Jurkat, Clone E6-1 (cell line): ENCODE measurements around the gene CEP68.
A peak's percentile ranks its signal among the peaks of the same experiment; 100 is the strongest.

Experiments used
- DNase-seq: peaks from one replicate; pipeline ENCODE4 v3.0.0-alpha.2; 2011; ENCODE audit warnings: low read depth, low spot score
- H3K4me3 ChIP-seq: 2 replicates; pipeline ENCODE4 v1.5.1; 2011; ENCODE audit warnings: mild to moderate bottlenecking, low read length, control low read depth, moderate library complexity

The CEP68 gene

DNA sequence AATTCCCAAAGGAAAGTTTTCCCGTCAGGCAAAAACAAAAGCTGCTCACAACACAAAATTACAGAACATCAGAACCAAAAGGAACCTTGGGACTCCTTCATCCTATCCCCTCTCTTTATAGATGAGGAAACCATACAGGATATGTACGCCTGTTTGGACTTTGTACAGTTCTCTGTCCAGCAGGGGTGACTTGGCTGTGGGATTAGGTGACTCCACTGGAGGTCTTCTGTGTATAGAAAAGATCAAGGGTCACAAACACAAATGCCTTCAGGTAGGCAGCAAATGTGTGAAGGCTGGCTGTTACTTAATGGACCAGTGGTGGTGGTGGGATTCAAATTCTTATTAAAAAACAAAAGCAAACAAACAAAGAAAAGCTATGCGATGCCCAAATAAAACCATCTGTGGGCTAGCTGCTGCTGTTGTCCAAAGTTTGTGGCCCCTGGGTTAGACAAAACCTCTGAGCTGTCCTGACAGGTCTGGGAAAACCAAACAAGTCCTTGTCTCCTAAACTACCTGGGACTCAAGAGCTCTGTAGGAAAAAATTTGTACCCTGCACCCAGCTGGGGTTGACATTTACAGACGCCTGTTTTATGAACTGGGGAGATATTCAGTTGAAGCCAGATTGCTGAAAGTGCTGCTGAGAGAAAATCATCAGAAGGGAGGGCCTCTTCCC, 1.3 kb upstream of the CEP68 start:
- DNase-seq, result no peak
- H3K4me3 ChIP-seq, result peak overlapping the region; percentile 71

DNA sequence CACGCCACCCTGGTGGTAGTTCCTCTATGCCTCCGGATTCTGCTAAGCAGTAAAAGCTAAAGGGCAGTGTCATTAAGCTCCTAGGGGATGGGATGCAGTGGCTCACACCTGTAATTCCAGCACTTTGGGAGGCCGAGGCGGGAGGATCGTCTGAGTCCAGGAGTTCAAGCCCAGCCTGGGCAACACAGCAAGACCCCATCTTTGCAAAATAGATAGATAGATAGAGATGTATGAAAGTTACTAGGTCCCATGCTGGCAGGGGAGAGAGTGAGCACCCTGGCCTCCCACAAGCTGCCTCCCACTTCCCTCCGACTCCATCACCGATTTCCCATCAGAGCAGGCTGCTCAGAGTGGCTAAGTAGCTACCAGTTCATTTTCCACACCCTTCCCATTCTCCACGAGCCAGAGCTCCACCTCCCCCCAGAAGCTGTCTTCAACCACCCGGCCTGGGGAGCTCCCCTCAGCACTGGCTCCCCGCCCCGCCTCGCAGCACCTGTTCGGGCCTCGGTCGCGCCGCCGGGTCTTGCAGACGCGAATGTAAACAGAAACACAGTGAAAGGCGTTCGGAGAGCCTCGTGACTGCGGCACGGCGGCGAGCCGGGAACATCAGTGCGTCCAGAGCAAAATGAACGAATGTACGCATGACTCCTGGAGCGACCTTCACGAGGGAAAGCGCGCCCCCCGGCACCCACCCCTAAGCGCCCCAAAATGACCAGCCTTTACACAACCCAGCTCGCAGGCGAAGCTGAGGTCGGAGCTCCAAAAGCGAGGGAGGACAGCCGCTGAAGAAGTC, 598 bp upstream of the CEP68 start:
- no peak for DNase-seq
- H3K4me3 ChIP-seq, result peak overlapping the region; percentile 71

DNA sequence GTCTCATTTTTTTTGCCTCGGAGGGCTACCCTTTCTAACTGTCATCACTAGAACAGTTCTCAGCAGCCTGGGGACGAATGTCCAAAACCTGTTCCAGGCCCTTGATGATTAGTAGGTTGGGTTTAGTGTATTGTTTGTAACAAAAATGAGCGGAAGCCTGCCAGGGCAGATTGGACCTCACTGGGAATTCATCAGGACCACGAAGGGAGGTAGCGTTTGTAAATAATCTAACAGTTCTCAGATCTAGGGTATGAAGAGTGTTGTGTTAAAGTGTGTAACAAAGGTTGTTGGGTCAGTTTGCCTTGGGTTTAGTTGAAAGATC, 799 bp downstream of the CEP68 start:
- DNase-seq, result no peak
- peak overlapping the region; percentile 71 for H3K4me3 ChIP-seq

DNA sequence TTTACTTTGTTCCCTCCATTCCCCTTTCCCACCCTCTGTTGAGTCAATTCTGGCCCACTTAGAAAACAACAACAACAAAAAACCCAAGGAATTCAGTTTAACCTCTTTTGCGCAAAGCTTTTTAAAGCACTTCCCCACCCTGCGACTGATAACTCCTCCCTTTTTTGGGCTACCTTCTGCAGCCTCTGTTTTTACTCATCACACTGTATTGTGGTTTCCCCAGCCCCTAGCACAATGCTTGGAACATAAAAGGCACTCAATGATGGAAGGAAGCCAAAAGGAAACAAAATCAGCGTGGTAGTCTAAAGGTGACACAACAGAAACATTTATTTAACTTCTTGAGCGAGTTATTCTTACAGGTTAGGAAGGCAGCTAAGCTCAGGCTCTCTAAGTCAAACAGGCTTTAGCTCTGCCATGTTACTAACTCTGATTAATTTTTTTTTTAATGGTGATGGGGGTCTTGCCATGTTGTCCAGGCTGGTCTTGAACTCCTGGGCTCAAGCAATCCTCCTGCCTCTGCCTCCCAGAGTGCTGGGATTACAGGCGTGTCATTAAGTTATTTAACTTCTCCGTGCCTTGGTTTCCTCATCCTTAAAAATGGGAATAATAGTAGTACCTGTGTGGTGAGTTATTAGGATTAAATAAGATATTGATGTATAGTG, 1.3 kb downstream of the CEP68 start:
- peak overlapping the region; percentile 71 for H3K4me3 ChIP-seq
- peak; percentile 93 for DNase-seq

DNA sequence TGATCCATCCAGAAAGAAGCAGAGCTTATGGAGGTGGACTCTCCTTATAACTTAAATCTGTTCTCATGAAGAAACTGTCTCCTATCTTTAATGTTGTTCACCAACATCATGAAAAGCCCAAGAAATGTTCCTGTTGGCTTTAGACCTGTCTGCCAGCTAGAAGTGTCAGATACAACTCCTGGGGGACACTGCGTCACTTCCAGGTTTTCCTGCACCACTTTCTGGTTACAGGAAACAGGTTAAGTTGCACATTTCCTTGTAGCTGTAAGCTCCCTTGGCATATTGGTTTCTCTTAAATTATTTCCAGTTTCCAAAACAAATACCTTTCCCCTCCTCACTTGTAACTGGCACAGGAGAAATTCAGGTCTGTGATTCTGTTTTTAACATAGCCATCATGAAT, 2.9 kb downstream of the CEP68 start:
- DNase-seq, result no peak
- H3K4me3 ChIP-seq, result no peak overlapping the region

DNA sequence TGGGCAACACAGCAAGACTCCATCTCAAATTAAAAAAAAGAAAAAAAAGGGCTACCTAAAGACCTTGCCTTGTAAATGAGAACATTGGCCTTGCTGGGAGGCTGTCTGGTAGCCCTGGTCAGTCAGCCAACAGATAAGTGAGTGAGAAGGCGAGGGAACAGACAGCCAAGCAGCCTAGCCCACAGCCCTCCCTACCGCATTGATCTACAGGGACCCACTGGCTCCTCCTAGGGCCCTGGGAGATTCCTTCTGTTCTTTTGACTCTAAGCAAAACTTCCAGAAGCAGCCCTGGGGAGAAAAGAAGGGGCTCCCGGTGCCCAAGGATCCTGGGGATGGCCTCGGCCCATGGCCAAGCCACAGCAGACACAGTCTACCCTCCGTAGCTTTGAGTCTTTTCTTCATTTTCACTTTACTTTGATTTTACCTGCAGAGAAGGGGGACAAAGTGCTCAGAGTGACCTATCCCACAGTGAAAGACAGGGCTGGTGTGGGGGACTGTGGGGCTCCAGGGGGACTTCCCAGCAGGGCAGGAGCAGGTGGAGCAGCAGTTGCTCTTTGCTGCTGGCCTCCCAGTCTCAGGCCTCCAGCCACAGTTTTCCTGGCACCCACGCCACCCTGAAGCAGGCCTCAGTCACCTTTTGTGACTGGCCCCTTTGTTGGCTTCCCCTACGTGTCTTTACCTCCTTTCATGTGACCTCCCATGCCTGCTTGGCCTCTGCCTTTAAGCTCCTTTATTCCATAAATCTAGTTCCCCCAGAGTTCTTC, 5.1 kb downstream of the CEP68 start:
- H3K4me3 ChIP-seq, result no peak overlapping the region
- no peak for DNase-seq

DNA sequence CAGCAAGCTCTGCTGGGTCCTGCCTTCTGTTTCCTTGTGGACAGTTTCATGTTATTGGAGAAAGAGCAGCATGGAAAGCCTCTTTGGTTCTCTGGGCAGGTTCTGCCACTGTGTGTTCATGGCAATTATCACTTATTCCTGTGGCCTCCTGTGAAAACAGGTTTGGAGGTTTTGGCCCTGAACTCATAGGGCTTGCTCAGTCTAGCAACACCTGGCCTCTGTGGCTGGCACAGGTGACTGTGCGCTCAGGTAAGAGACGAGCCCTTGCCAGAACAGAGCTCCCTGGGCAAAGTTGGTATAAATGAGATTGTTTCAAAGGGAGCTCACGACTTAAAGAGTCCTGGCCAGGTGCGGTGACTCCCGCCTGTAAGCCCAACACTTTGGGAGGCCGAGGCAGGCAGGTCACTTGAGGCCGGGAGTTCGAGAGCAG, 5.7 kb downstream of the CEP68 start:
- no peak overlapping the region for H3K4me3 ChIP-seq
- no peak for DNase-seq

DNA sequence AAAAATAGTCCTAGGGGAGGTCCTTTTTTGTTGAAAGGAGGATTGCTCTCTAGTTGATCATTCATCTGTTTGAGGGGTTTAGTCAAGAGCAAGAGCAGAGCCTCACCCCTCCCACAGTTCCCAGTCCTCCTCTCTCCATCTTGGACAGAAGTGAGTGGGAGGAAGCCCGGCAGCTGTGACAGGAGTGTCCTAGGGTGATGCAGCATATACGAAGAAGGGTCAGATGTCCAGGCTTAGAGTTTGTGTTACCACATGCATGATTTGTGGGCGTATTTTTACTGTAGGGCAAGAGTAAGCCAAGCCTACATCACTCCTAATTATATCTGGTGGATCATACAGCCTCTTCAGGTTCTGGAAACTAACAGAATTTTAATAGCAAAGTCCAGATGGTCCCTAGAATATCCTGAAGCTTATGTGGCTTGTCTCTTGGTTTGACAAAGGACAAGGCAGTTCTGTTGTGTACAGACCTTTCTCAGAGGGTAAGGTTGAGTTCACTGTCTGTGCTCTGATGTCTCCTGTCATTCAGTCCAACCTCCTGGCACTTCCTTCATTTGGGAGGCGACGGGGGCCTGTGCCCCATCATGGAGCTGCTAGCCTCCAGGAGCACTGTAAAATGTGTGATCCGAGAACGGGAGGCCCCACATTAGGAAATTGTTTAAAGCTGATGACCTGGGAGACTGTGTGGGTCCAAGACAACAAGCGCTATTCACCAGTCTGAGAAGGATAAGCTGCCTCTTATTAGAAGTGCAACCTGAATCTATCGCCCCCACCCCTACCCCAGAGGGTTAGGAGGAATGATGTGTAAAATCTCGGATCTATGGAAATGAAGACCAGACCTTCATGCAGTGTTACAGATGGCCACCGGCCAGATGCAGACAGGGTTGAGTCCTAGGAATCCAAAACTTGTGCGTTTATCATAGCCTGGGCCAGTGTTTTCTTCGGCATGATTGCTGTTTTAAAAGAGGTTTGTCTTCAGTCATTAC, 6.9 kb downstream of the CEP68 start:
- DNase-seq, result no peak
- no peak overlapping the region for H3K4me3 ChIP-seq

DNA sequence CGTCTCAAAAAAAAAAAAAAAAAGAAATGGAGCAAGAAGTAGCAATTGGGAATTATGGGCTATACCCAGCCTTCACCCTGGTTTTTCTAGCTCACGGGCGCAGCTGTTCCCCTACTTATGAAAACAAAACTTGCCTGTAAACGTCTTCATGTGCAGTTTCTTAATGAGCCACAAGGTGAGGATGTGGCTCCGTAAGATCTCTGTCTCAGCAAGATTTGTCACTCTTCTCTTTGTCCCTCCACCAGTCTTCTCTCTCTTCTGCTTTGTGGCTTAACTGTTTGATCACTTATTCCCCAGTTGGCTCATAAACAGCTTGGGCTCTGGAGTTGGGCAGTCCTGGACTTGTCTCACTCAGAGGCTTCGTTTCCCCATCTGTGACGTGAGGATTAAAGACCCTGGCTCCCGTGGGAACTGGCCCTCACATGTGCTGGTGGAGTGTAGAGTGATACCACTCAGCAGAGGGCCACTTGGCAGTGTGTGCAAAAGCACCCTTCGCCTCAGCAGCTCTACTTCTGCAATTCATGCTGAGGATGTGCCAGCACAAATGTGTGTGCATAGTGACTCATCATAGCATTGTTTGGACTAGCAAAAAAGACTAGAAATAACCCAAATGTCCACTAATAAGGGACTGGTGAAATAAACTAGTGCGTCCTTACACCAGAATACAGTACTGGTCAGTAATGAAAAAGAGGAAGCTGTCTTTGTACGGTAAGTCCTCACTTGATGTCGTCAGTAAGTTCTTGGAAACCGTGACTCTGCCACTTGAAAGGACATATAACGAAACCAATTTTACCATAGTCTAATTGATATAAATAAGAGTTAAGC, 8.7 kb downstream of the CEP68 start:
- DNase-seq, result peak; percentile 88
- no peak overlapping the region for H3K4me3 ChIP-seq

DNA sequence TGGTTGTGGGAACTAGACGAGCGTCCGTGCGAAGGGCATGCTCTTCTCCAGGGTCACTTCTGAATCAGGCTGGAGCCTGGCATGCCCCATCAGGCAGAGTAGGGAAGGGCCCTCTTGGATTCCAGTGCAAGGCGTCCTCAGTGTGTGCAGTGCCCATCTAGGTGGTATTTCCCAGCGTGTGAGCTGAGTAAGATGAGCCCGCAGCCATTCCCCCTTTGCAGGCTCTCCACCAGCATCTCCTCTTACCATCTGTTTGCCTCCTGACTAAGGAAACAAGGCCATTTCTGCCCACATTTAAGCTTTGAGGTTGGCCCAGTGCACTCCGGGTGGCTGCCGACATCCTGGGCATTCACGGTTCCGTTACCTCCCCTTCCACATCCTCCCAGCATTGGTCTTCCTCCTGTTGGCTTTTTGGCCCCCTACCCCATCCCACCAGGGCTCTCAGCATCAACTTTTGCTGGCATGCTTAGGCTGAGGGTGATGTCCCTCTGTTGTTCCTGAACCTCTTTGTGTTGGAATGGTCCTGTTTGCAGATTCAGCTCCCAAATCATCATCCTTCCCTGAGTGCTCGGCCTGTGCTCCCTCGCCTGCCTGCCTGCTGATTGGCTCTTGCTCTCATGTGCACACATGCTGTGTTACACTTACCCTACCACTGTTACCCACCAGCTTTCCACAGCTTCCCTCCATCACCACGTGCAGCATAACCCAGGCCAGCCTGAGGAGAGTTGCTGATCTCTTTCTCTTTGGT, 11.8 kb downstream of the CEP68 start:
- peak overlapping the region; percentile 11 for H3K4me3 ChIP-seq
- DNase-seq, result peak; percentile 77

DNA sequence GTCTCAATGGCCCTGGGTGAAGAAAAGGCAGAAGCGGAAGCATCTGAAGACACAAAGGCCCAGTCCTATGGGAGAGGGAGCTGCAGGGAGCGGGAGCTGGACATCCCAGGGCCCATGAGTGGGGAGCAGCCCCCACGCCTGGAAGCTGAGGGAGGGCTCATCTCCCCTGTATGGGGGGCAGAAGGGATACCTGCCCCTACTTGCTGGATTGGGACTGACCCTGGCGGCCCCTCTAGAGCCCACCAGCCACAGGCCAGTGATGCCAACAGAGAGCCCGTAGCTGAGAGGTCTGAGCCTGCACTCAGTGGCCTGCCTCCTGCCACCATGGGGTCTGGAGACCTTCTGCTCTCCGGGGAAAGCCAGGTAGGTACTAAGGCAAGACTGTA, 13.2 kb downstream of the CEP68 start:
- no peak overlapping the region for H3K4me3 ChIP-seq
- no peak for DNase-seq

DNA sequence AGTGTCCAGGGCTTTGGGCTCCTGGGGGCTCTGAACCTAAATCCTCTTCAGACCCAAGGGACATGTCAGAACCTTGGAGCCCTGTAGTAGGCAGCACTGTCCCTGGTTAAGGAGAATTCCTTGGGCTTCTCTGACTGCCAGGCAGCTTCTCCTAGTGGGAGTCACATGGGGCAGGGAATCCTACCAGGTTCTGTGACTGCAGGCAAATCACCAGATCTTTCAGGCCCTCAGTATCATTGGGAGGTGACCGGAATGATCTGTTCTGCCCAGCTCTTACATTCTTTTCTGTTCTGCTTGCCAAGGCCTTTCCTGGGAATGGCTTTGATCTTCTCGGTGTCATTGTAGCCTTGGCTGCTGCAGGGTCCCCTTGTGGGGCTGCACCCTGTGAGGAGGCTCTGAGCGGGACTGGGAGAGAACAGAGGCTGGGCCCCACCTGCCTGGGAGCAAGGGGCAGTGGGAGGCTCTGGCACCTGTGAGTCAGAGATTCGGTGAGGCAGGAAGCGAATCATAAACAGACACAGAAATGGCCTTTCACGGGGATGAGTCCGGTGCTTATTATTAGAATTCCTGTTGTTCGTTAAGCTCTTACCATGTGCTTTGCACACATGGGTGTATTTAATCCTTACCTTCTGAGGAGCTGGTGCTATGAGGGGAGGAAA, 14.1 kb downstream of the CEP68 start:
- H3K4me3 ChIP-seq, result no peak overlapping the region
- DNase-seq, result no peak

DNA sequence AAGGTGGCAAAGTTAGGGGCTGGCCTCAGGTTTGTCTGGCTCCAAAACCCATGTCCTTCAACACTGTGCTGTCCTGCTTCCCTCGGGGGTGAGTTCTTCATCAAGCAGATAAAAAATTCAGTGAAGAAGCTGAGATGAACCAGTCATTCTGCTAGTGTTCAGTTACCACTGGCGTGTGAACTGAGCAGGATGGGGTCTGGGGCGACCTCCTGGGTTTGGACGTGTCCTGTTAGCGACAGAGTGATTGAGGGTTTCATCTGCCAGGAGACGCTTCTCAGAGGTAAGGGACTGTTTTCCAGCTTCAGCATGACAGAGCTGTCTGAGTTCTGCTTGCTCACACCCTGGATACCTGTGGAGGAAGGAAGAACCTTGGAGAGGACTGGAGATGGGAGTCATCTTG, 14.6 kb downstream of the CEP68 start:
- DNase-seq, result no peak
- no peak overlapping the region for H3K4me3 ChIP-seq

DNA sequence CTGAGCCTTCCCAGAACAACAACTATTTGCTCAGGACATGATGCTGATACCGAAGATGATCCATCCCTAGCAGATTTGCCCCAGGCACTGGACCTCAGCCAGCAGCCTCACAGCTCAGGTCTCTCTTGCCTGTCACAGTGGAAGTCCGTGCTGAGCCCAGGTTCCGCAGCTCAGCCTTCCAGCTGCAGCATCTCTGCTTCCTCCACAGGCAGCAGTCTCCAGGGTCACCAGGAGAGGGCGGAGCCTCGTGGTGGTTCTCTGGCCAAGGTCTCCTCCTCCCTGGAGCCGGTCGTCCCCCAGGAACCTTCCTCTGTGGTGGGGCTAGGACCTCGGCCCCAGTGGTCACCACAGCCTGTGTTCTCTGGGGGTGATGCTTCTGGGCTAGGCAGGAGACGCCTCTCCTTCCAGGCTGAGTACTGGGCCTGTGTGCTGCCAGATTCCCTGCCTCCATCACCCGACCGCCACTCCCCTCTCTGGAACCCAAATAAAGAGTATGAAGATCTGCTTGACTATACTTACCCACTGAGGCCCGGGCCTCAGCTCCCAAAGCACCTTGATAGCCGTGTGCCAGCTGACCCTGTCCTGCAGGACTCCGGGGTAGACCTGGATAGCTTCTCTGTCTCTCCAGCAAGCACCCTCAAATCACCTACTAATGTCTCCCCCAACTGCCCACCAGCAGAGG, 15.4 kb downstream of the CEP68 start:
- H3K4me3 ChIP-seq, result no peak overlapping the region
- DNase-seq, result no peak

DNA sequence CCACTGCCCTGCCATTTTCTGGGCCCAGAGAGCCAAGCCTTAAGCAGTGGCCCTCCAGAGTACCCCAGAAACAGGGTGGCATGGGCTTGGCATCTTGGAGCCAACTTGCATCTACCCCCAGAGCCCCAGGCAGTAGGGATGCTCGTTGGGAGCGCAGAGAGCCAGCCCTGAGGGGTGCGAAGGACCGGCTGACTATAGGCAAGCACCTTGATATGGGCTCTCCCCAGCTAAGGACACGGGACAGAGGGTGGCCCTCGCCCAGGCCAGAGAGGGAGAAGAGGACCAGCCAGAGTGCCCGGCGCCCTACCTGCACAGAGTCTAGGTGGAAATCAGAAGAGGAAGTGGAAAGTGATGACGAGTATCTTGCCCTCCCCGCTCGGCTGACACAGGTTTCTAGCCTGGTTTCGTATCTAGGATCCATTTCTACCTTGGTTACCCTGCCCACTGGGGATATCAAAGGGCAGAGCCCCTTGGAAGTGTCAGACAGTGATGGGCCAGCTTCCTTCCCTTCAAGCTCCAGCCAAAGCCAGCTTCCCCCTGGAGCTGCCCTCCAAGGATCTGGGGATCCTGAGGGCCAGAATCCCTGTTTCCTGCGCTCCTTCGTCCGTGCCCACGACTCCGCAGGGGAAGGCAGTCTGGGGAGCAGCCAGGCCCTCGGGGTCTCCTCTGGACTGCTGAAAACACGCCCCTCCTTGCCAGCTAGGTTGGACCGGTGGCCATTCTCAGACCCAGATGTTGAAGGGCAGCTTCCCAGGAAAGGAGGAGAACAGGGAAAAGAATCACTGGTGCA, 16.2 kb downstream of the CEP68 start:
- H3K4me3 ChIP-seq, result no peak overlapping the region
- DNase-seq, result no peak
